GM10266 (cell line): ENCODE measurements around the gene NSUN3.

Experiments
- DNase-seq: peaks from one replicate; pipeline ENCODE4 v3.0.0; 2012; ENCODE audit errors: extremely low spot score
- CTCF ChIP-seq: IDR thresholded peaks from 2 replicates; pipeline ENCODE4 v1.5.1; 2012; ENCODE audit warnings: mild to moderate bottlenecking, low read depth; ENCODE audit not compliant: control insufficient read depth, insufficient read depth; ENCODE audit errors: missing control alignments

Gene NSUN3

GRCh38 chr3:94061297-94061696 is 1.6 kb upstream of the NSUN3 start:
- no peak for DNase-seq
- no peak for TF ChIP-seq CTCF

GRCh38 chr3:94063496-94064119 is 747 bp downstream of the NSUN3 start:
- DNase-seq, result no peak

GRCh38 chr3:94064243-94064860 is 1.5 kb downstream of the NSUN3 start:
- TF ChIP-seq CTCF, result no peak
- DNase-seq, result no peak

More at GRCh38 chr3:94063496-94064119, 747 bp downstream of the NSUN3 start:
- TF ChIP-seq CTCF, result no peak

- DNase-seq, result no peak
- no peak for TF ChIP-seq CTCF
Measured at GRCh38 chr3:94065122-94065521, 2.3 kb downstream of the NSUN3 start.

GRCh38 chr3:94065819-94066480 is 3.1 kb downstream of the NSUN3 start:
- TF ChIP-seq CTCF, result no peak
- no peak for DNase-seq

DNA sequence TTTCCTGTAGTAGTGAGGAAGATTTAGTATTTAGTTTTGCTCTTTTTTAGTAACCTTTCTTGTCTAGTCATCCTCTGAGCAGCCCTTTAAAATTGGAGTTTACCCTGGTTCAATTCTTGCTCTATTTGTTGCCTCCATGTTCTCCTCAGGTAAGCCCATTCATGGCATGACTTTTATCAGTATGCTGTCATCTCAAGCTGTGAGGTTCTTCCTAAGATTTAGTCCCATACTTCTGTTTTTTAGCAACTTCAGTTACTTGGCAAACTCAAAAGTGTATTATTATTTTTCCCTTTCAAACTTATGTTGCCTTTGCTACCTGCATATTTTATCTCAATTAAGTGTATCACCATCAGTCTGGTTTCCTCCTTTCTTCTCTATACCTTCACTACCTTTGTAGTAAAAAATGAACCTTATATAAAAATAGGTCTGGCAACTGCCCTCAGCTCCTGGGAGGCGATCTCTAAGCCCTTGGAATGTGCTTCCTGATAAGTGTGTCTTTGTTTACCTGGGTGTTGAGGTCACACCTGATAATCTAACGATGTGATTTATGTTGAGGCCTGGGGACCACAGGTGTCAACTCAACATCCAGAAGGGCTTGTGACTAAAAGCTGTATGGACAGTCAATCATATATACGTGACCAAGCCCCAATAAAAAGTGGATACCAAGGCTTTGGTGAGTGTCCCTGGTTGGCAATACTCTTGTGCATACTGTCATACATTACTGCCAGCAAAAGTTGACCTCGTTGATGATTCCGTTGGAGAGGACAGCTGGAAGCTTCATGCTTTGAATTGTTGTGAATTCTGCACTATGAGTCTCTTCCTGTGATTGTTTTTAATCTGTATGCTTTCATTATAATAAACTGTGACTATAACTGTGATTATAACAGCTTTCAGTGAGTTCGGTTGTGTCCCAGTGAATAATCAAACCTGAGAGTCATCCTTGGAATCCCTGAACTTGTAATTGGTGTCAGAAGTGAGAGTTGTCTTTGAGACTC is 3.9 kb downstream of the NSUN3 start:
- no peak for DNase-seq
- TF ChIP-seq CTCF, result no peak
